ENCODE results near the gene SLC7A4. TPM values are rescaled to one million over a fixed set of nuclear protein-coding genes. Genes with fewer than 3 reads are reported as not detected.
"Not testable (repeated sequence)": the region's sequence is repeated elsewhere in the genome, so short reads cannot be mapped to it uniquely, and the experiment has no call there.

The SLC7A4 gene
- total RNA-seq, 6 donors from 2014 or later = 1.2 to 5.2 (median 1.5) TPM; not detected in 1

- no peaks in the 10 kb centered on the region for H3K27me3 ChIP-seq
- no peaks in the 10 kb centered on the region for H3K36me3 ChIP-seq
- peak overlapping the region in 1 of 4 donors; percentile 53 for H3K4me3 ChIP-seq
- DNase-seq = no peak
- peak overlapping the region in 1 of 4 donors; percentile 49 for H3K27ac ChIP-seq
- no peak for TF ChIP-seq EP300 (IDR thresholded peaks at IDR 0.05)
- WGBS, 2 donors = 85 to 87% methylated on average over 10 to 15 of the region's 15 CpGs
- peaks cover 12 to 16% (median 14%) of the 10 kb centered on the region in 4 donors for H3K4me1 ChIP-seq
- ATAC-seq (ENCODE audit: low FRiP score in 2 of 2) = no peak
- H3K9me3 ChIP-seq = no peaks in the 10 kb centered on the region
Measured at GRCh38 chr22:21043860-21044535, 11.6 kb upstream of the SLC7A4 start.

GRCh38 chr22:21042978-21043859, 10.9 kb upstream of the SLC7A4 start:
- Histone ChIP-seq H3K27ac (no peak overlapping the region), H3K9me3 (no peaks in the 10 kb centered on the region), H3K27me3 (no peaks in the 10 kb centered on the region), H3K4me3 (no peak overlapping the region), H3K4me1 (peaks cover 12 to 16% (median 14%) of the 10 kb centered on the region in 4 donors), H3K36me3 (no peaks in the 10 kb centered on the region)
- WGBS, 2 donors = 77 to 80% methylated on average over 6 of the region's 6 CpGs
- ATAC-seq (ENCODE audit: low FRiP score in 2 of 2) (no peak), DNase-seq (no peak)
- no peak for TF ChIP-seq POLR2A (IDR thresholded peaks at IDR 0.05)

- Histone ChIP-seq H3K27ac (no peak overlapping the region), H3K4me1 (peaks cover 12 to 20% (median 14%) of the 10 kb centered on the region in 4 donors), H3K4me3 (no peak overlapping the region), H3K9me3 (no peaks in the 10 kb centered on the region), H3K27me3 (no peaks in the 10 kb centered on the region), H3K36me3 (no peaks in the 10 kb centered on the region)
- no peak for DNase-seq
- 77 to 85% methylated on average over 2 to 4 of the region's 4 CpGs for WGBS, 2 donors
- TF ChIP-seq CTCF (IDR thresholded peaks at IDR 0.05) = no peak
- no peak for TF ChIP-seq POLR2A (IDR thresholded peaks at IDR 0.05)
- no peak for TF ChIP-seq EP300 (IDR thresholded peaks at IDR 0.05)
- no peak for TF ChIP-seq POLR2AphosphoS5 (IDR thresholded peaks at IDR 0.05)
- ATAC-seq (ENCODE audit: low FRiP score in 2 of 2) = no peak
Measured at GRCh38 chr22:21041937-21042336, 9.6 kb upstream of the SLC7A4 start.

GRCh38 chr22:21039158-21039557, 6.8 kb upstream of the SLC7A4 start:
- not testable (repeated sequence) for H3K27ac ChIP-seq; H3K27me3 ChIP-seq; H3K9me3 ChIP-seq; H3K4me3 ChIP-seq; DNase-seq; ATAC-seq (ENCODE audit: low FRiP score in 2 of 2); H3K36me3 ChIP-seq; H3K4me1 ChIP-seq
- 91 to 93% methylated on average over 5 of the region's 5 CpGs for WGBS, 2 donors

GRCh38 chr22:21038405-21038804, 6.0 kb upstream of the SLC7A4 start:
- H3K27ac ChIP-seq = no peak overlapping the region
- H3K36me3 ChIP-seq = no peaks in the 10 kb centered on the region
- H3K4me3 ChIP-seq = no peak overlapping the region
- no peak for DNase-seq
- ATAC-seq (ENCODE audit: low FRiP score in 2 of 2) = no peak
- 34 to 48% methylated on average over 2 of the region's 2 CpGs for WGBS, 2 donors
- H3K4me1 ChIP-seq = peaks cover 0 to 4% (median 0%) of the 10 kb centered on the region in 4 donors
- H3K9me3 ChIP-seq = no peaks in the 10 kb centered on the region
- no peak for TF ChIP-seq CTCF (IDR thresholded peaks at IDR 0.05)
- no peak for TF ChIP-seq EP300 (IDR thresholded peaks at IDR 0.05)
- TF ChIP-seq POLR2AphosphoS5 (IDR thresholded peaks at IDR 0.05) = no peak
- no peak for TF ChIP-seq POLR2A (IDR thresholded peaks at IDR 0.05)
- no peaks in the 10 kb centered on the region for H3K27me3 ChIP-seq

- Histone ChIP-seq H3K9me3 (no peaks in the 10 kb centered on the region), H3K4me3 (no peak overlapping the region), H3K4me1 (peaks cover 9 to 17% (median 12%) of the 10 kb centered on the region in 4 donors), H3K27ac (no peak overlapping the region), H3K27me3 (peaks cover 0 to 10% (median 1%) of the 10 kb centered on the region in 4 donors), H3K36me3 (no peaks in the 10 kb centered on the region)
- WGBS, 2 donors = 63 to 73% methylated on average over 3 of the region's 3 CpGs
- DNase-seq (no peak), ATAC-seq (ENCODE audit: low FRiP score in 2 of 2) (no peak)
- no peak for TF ChIP-seq POLR2A (IDR thresholded peaks at IDR 0.05)
- no peak for TF ChIP-seq POLR2AphosphoS5 (IDR thresholded peaks at IDR 0.05)
- no peak for TF ChIP-seq EP300 (IDR thresholded peaks at IDR 0.05)
- no peak for TF ChIP-seq CTCF (IDR thresholded peaks at IDR 0.05)
Measured at GRCh38 chr22:21034989-21035388, 2.6 kb upstream of the SLC7A4 start.

Measured in upper lobe of left lung (tissue), 6 donors.